ENCODE measurements around the gene KRTAP5-5. TPM values are rescaled to one million over a fixed set of nuclear protein-coding genes. Genes with fewer than 3 reads are reported as not detected.

The KRTAP5-5 gene
- total and polyA plus RNA-seq, 8 donors = 0.19 TPM; not detected in 7

DNA sequence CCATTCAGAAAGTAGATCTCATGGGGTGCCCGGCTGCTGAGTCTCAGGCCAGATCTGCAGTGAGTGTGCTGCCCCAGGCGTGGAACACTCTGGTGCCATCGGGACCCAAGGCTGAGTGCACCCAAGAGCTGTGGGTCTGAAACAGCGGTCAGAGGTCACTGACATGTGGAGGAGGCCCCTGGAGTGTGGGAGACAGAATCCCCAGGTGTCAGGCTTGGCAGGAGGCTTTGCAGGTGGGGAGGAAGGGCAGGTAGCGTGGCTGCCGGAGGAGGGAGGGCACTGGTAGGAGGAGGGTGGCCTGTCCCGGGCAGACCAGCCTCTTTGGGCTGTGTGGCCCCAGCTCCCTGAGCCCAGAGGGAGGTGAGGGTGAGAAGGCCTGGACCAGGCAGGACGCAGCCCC is 35.7 kb downstream of the KRTAP5-5 start:
- H3K27ac ChIP-seq = no peak overlapping the region
- TF ChIP-seq CTCF (IDR thresholded peaks at IDR 0.05) = no peak
- H3K9me3 ChIP-seq = no peaks in the 10 kb centered on the region
- H3K4me3 ChIP-seq = no peak overlapping the region
- H3K36me3 ChIP-seq = no peaks in the 10 kb centered on the region
- WGBS, 2 donors = 67 to 87% methylated on average over 4 to 6 of the region's 8 CpGs
- no peak for FAIRE-seq
- intact Hi-C loops (cut with DNase I) = no loop called here
- peak in 2 of 6 donors; percentile 29 to 36 for DNase-seq
- H3K27me3 ChIP-seq = no peaks in the 10 kb centered on the region
- no peak for ATAC-seq
- H3K4me1 ChIP-seq = no peaks in the 10 kb centered on the region

DNA sequence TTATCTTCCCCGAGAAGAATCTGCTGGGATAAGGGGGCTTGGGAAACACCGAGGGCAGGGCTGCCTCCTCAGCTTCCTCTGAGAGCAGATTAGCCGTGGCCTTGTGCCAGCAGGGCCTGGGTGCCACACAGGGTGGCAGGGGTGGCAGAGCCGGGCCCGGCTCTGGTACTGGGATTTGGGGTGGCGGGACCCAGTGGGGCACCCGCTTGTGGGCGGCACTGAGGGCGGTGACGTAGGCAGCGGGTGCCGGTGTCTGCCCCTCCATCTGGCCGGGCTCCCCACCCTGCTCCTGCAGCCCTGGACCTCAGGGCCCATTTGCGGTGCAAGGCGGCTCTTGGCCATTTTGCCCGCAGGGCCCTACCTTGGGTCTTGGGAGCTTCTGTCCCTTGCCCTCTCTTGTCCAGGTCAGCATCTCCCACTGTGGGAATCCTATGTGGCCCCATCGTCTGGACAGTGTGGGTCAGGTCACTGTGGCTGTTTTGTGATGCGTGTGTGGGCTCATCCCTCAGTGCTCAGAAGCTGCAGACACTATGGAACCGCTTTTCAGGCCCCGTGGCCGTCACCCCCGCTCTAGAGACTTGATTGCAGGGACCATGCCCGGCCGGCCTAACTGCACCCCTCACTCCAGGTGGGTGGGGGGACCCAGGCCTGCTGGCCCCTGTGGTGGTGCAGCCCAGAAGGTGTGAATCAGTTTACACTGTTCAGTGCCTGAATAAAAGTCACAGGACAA is 37.7 kb downstream of the KRTAP5-5 start:
- Histone ChIP-seq H3K4me3 (no peak overlapping the region), H3K9me3 (no peaks in the 10 kb centered on the region), H3K27ac (no peak overlapping the region), H3K4me1 (no peaks in the 10 kb centered on the region), H3K27me3 (no peaks in the 10 kb centered on the region), H3K36me3 (no peaks in the 10 kb centered on the region)
- FAIRE-seq (no peak), DNase-seq (peak in 1 of 6 donors; percentile 52), ATAC-seq (no peak)
- TF ChIP-seq CTCF (IDR thresholded peaks at IDR 0.05) = no peak
- WGBS, 2 donors = 78 to 85% methylated on average over 20 to 24 of the region's 24 CpGs
- intact Hi-C loops (cut with DNase I) = no loop called here

DNA sequence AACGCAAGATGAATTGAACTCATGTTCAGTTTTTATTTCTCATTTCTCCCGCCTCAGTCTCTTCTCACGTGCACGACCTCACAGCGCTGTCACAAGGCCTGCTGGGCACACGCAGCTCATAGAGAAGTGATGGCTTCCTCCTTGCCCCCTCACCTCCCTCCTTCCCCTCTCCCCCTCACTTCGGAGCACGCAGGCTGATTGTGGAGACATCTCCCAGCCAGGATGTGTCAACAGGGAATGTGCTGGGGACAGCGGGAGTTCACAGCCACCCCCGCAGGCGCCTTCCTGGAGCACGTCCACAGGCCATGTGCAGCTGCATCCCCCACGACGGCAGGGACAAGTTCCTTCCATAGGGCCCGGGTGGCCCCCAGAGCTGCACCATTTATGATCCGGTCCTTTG is 38.3 kb downstream of the KRTAP5-5 start:
- no peak for ATAC-seq
- TF ChIP-seq CTCF (IDR thresholded peaks at IDR 0.05) = no peak
- 48 to 53% methylated on average over 16 of the region's 16 CpGs for WGBS, 2 donors
- intact Hi-C loops (cut with DNase I) = no loop called here
- no peak for FAIRE-seq
- H3K27ac ChIP-seq = no peak overlapping the region
- H3K27me3 ChIP-seq = no peaks in the 10 kb centered on the region
- no peaks in the 10 kb centered on the region for H3K9me3 ChIP-seq
- no peak overlapping the region for H3K4me3 ChIP-seq
- DNase-seq = peak in 1 of 6 donors; percentile 52
- no peaks in the 10 kb centered on the region for H3K4me1 ChIP-seq
- H3K36me3 ChIP-seq = no peaks in the 10 kb centered on the region

DNA sequence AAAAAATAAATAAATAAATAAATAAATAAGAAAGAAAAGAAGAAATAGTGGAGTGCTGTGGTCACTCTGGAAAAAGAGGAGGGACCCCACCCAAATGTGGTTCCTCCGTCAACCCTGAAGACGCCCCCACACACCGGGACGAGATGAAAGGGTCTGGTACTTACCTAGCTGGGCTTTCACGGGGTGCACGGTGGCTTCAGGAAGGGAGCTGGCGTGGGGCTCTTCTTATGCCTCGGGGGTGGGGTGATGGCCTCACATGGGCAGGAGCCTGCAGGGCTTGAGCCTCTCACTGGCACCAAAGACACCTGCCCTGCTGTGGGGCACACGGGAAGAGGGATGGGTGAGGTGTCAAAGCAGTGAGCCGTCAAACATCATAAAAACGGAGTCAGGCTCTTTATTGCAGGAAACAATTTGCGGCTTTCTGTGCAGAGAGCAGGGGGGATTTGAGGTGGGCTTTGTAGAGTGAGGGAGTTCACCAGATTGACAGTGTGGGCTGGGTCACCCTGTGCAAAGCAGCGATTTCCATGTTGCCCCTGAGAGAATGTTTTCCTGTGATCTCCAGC is 39.4 kb downstream of the KRTAP5-5 start:
- DNase-seq (peak in 1 of 6 donors; percentile 44), FAIRE-seq (no peak), ATAC-seq (no peak)
- no peaks in the 10 kb centered on the region for H3K9me3 ChIP-seq
- 60 to 72% methylated on average over 13 of the region's 13 CpGs for WGBS, 2 donors
- no peaks in the 10 kb centered on the region for H3K36me3 ChIP-seq
- H3K4me3 ChIP-seq = no peak overlapping the region
- H3K4me1 ChIP-seq = no peaks in the 10 kb centered on the region
- TF ChIP-seq CTCF (IDR thresholded peaks at IDR 0.05) = no peak
- no peaks in the 10 kb centered on the region for H3K27me3 ChIP-seq
- intact Hi-C loops (cut with DNase I) = no loop called here
- no peak overlapping the region for H3K27ac ChIP-seq

Data from pancreas (tissue), 10 donors.